ENCODE measurements around the gene HEXIM1. TPM values are rescaled to one million over a fixed set of nuclear protein-coding genes. Genes with fewer than 3 reads are reported as not detected.

Gene HEXIM1
- total RNA-seq, 2 donors from 2014 or later, result 34.5 to 67.1 TPM

- intact Hi-C loops (cut with DNase I), result no loop called here
- no peaks in the 10 kb centered on the region for H3K27me3 ChIP-seq (replicated peaks; ENCODE audit: insufficient read depth)
- WGBS, result 66% methylated on average over 7 of the region's 7 CpGs
- no peak overlapping the region for H3K4me3 ChIP-seq
- H3K27ac ChIP-seq, result no peak overlapping the region
- no peaks in the 10 kb centered on the region for H3K4me1 ChIP-seq (replicated peaks)
- DNase-seq (ENCODE audit: low spot score), result no peak
- H3K36me3 ChIP-seq, result no peaks in the 10 kb centered on the region
- no peaks in the 10 kb centered on the region for H3K9me3 ChIP-seq
- TF ChIP-seq POLR2A (IDR thresholded peaks at IDR 0.05) (no peak), POLR2AphosphoS5 (IDR thresholded peaks at IDR 0.05) (no peak)
- TF ChIP-seq, protein P1, sequence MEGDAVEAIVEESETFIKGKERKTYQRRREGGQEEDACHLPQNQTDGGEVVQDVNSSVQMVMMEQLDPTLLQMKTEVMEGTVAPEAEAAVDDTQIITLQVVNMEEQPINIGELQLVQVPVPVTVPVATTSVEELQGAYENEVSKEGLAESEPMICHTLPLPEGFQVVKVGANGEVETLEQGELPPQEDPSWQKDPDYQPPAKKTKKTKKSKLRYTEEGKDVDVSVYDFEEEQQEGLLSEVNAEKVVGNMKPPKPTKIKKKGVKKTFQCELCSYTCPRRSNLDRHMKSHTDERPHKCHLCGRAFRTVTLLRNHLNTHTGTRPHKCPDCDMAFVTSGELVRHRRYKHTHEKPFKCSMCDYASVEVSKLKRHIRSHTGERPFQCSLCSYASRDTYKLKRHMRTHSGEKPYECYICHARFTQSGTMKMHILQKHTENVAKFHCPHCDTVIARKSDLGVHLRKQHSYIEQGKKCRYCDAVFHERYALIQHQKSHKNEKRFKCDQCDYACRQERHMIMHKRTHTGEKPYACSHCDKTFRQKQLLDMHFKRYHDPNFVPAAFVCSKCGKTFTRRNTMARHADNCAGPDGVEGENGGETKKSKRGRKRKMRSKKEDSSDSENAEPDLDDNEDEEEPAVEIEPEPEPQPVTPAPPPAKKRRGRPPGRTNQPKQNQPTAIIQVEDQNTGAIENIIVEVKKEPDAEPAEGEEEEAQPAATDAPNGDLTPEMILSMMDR (IDR thresholded peaks at IDR 0.05), result no peak
Observed at GRCh38 chr17:45186801-45187354, 38.6 kb downstream of the HEXIM1 start.

- DNase-seq (ENCODE audit: low spot score), result no peak
- Histone ChIP-seq H3K4me1 (replicated peaks) (no peaks in the 10 kb centered on the region), H3K36me3 (no peaks in the 10 kb centered on the region), H3K27me3 (replicated peaks; ENCODE audit: insufficient read depth) (no peaks in the 10 kb centered on the region), H3K27ac (no peak overlapping the region), H3K4me3 (no peak overlapping the region), H3K9me3 (no peaks in the 10 kb centered on the region)
- intact Hi-C loops (cut with DNase I), result no loop called here
- 80% methylated on average over 2 of the region's 2 CpGs for WGBS
- TF ChIP-seq POLR2A (IDR thresholded peaks at IDR 0.05) (no peak), POLR2AphosphoS5 (IDR thresholded peaks at IDR 0.05) (no peak)
- TF ChIP-seq, protein P1 (IDR thresholded peaks at IDR 0.05), result no peak
Observed at GRCh38 chr17:45189009-45189408, 40.7 kb downstream of the HEXIM1 start.

- no peak for TF ChIP-seq POLR2A (IDR thresholded peaks at IDR 0.05)
- no peak for TF ChIP-seq POLR2AphosphoS5 (IDR thresholded peaks at IDR 0.05)
- H3K4me3 ChIP-seq, result no peak overlapping the region
- no peaks in the 10 kb centered on the region for H3K9me3 ChIP-seq
- 74% methylated on average over 11 of the region's 11 CpGs for WGBS
- intact Hi-C loops (cut with DNase I), result loop anchor here (10.0 kb wide), 1 partner anchor 286 kb away; a partner anchor contains a TSS
- no peaks in the 10 kb centered on the region for H3K27me3 ChIP-seq (replicated peaks; ENCODE audit: insufficient read depth)
- H3K27ac ChIP-seq, result no peak overlapping the region
- no peaks in the 10 kb centered on the region for H3K36me3 ChIP-seq
- DNase-seq (ENCODE audit: low spot score), result no peak
- H3K4me1 ChIP-seq (replicated peaks), result no peaks in the 10 kb centered on the region
Observed at GRCh38 chr17:45190503-45191255, 42.4 kb downstream of the HEXIM1 start.

GRCh38 chr17:45195424-45195823 is 47.1 kb downstream of the HEXIM1 start:
- Histone ChIP-seq H3K9me3 (no peaks in the 10 kb centered on the region), H3K36me3 (no peaks in the 10 kb centered on the region), H3K27me3 (replicated peaks; ENCODE audit: insufficient read depth) (no peaks in the 10 kb centered on the region), H3K4me1 (replicated peaks) (no peaks in the 10 kb centered on the region), H3K27ac (no peak overlapping the region), H3K4me3 (no peak overlapping the region)
- intact Hi-C loops (cut with DNase I), result loop anchor here (10.0 kb wide), 1 partner anchor 291 kb away; a partner anchor contains a TSS
- no peak for DNase-seq (ENCODE audit: low spot score)
- TF ChIP-seq POLR2AphosphoS5 (IDR thresholded peaks at IDR 0.05) (no peak), POLR2A (IDR thresholded peaks at IDR 0.05) (no peak)
- TF ChIP-seq, protein P1 (IDR thresholded peaks at IDR 0.05), result no peak

GRCh38 chr17:45197108-45197507 is 48.8 kb downstream of the HEXIM1 start:
- Histone ChIP-seq H3K4me1 (replicated peaks) (no peaks in the 10 kb centered on the region), H3K4me3 (no peak overlapping the region), H3K9me3 (no peaks in the 10 kb centered on the region), H3K36me3 (no peaks in the 10 kb centered on the region), H3K27me3 (replicated peaks; ENCODE audit: insufficient read depth) (no peaks in the 10 kb centered on the region), H3K27ac (peak overlapping the region in 1 of 2 donors; percentile 46)
- TF ChIP-seq, protein P1 (IDR thresholded peaks at IDR 0.05), result no peak
- no peak for TF ChIP-seq POLR2A (IDR thresholded peaks at IDR 0.05)
- no peak for TF ChIP-seq POLR2AphosphoS5 (IDR thresholded peaks at IDR 0.05)
- no peak for DNase-seq (ENCODE audit: low spot score)
- intact Hi-C loops (cut with DNase I), result loop anchor here (1.0 to 10.0 kb wide), 2 partner anchors 62 to 292 kb away; partner anchors contain the start of gene ACBD4
- 74% methylated on average over 6 of the region's 6 CpGs for WGBS

Data from prostate gland (tissue), 2 donors.